Caki2 (cell line): Measurements from ENCODE around the gene PSMG4. TPM values are rescaled to one million over a fixed set of nuclear protein-coding genes. Genes with fewer than 3 reads are reported as not detected.

Experiments
- DNase-seq: peaks from one replicate; pipeline ENCODE4 v3.0.0-alpha.2; 2015; ENCODE audit warnings: low read depth
- in situ Hi-C: cut with HindIII; loops from 2 replicates; pipeline ENCODE4 v1.10.0; 2016; ENCODE audit warnings: low sequenced_read_pairs, low pct_unique_long_range_greater_than_20kb, mixed read lengths
- total RNA-seq: library from RNA; depleted of rRNA; stranded (reverse); fragments of >200 nt; shearing (Covaris generic); gene quantifications from 2 replicates; pipeline ENCODE4 v1.2.3, GENCODE V29; 2014; ENCODE audit warnings: low replicate concordance; rRNA removed

PSMG4 gene
- 53.9 and 74.5 TPM in 2 replicates for total RNA-seq

GRCh38 chr6:3258720-3259490 is at the start of gene PSMG4:
PSMG4 (plus strand) TSS chr6:3258947; CDS start chr6:3259023, 76 bp downstream.
- in situ Hi-C loops: no loop called here
- peak; percentile 77 for DNase-seq

GRCh38 chr6:3209114-3210023 is 49.4 kb upstream of the PSMG4 start:
- in situ Hi-C loops: no loop called here
- peak; percentile 97 for DNase-seq

DNA sequence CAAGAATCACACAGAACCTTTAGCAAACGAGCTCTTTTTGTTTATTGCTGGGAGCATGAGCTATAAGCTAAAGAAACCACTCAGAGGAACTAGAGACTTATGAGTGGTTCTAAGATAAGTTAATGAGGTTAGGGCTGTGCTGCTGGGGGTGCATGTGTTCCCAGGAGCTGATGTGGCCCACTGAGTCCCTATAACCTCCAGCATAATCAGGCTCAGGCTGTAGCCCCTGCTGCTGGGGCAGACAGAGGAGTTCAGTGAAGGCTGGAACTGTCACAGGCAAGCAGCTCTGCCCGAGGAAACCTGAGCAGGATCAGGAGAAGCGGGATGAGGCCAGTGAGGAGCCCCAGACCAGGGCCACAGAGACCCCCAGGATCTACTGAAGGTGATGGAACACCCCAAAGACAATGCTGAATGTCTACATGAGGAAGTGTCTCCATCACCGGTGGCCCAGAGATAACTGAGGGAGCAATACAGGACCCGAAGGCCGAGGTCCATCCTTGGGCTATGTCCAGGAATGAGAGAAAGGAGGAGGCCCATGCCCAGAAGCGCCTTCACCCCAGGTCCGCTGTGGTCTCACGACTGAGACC is 48.6 kb upstream of the PSMG4 start:
- no peak for DNase-seq
- in situ Hi-C loops: no loop called here

GRCh38 chr6:3211681-3212080 is 47.1 kb upstream of the PSMG4 start:
- in situ Hi-C loops: no loop called here
- DNase-seq: no peak

- no peak for DNase-seq
- in situ Hi-C loops: no loop called here
These were observed 46.5 kb upstream of the PSMG4 start for GRCh38 chr6:3212261-3212660.

DNA sequence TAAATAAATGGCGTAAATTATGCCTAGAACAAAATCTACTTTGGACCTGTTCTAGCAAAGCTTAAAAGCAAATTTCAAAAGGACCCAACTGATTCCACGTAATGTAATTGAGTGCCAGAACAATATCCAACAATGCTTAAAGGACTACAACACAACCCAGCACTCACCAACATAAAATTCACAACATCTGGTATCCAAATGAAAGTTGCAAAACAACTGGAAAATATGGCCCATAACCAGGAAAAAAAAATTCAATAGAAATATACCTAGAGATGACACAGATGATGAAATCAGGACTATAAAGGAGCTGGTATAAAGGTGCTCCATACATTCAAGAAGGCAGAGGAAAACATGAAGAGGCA is 45.4 kb upstream of the PSMG4 start:
- DNase-seq: no peak
- in situ Hi-C loops: no loop called here

DNA sequence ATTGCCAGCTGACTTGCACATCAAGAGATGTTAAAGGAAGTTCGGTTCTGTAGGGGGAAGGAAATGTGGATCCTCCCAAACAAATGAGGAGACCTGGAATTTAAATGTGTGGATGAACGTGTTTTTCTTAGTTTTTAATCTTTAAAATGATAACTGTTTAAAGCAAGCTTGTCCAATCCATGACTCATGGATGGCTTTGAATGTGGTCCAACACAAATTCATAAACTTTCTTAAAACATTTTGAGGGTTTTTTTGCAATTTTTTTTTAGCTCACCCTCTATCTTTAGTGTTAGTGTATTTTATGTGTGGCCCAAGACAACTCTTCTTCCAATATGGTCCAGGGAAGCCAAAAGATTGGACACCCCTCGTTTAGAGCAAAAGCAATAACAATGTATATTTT is 43.8 kb upstream of the PSMG4 start:
- in situ Hi-C loops: no loop called here
- DNase-seq: no peak

DNA sequence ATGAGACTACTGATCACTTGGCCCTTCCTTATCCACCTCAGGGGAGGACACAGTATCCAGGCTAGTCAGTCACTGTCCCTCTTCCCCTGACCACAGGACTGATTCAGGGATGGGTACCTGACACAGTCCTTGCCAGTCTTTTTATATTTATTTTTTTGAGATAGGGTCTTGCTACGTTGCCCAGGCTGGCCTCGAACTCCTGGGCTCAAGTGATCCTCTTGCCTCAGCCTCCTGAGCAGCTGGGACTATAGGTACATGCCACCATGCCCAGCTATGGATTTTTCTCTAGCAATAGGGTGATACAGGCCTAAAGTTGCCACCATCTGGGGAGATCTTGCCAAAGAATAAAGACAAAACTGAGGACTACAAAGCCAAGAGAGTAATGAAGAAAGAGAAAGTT is 41.5 kb upstream of the PSMG4 start:
- DNase-seq: no peak
- in situ Hi-C loops: no loop called here

DNA sequence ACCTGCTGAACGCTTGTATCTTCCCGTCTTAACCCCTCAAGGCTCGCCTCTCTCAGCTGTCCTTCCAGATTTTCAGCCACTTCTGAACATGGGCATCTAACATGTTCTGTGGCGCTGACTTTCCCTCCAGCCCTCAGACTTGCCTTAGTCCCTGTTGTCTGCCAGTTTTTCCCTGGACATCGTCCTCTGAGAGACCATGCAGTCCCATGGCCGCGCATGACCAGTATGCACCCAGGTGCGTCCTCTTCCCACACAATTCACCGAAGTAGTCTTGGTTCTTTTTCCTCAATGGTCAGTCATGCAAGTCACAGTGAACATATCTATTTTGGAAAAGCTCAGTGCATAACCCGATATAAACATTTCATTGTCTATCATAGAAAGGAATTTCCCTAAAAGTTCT is 40.5 kb upstream of the PSMG4 start:
- in situ Hi-C loops: no loop called here

GRCh38 chr6:3220366-3220765 is 38.4 kb upstream of the PSMG4 start:
- in situ Hi-C loops: no loop called here
- DNase-seq: no peak

More for the DNA sequence above, 40.5 kb upstream of the PSMG4 start:
- no peak for DNase-seq

DNA sequence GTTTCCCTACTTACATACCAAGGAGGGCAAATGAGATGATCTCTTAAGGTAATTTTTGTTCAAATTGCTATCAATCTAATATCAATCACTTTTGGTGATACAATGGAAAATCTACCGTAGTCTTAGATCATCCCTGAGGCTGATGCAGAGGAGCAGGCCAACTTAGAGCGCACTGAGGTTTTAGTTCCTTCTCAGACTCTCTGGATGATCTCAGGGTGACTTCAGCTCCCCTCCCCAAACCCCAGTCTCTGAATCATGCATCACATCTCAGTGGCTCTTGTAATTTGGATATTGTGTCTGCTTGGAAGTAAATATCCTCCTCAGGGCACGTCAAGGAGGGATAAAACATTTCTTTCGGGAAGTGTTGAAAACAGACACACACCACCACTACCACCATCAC is 37.2 kb upstream of the PSMG4 start:
- no peak for DNase-seq
- in situ Hi-C loops: no loop called here

DNA sequence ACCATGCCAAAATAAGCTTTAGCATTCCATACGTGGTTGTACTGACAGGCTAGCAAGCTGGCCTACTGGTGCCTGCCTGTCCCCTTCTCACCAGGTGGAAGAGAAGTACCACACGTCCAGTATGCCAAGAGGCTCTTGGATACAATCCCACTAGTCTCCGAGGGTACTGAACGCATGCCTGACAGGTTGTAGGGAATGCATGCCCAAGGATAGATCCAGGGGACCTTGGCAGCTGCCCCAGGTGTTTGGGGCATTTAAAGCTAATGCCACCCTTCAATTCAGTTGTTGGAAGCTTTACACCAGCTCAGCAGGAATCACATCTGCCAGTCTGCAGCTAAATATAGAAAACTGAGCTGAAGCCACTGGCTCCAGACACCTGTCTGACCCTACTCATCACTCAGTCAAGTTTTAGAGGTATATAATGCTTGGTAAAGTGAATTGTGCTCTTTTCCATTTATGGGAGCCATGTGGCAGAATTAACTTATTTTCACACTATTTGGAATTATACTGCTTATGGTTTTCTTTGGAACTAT is 36.2 kb upstream of the PSMG4 start:
- in situ Hi-C loops: no loop called here
- DNase-seq: no peak

GRCh38 chr6:3226042-3226441 is 32.7 kb upstream of the PSMG4 start:
- in situ Hi-C loops: no loop called here
- no peak for DNase-seq

DNA sequence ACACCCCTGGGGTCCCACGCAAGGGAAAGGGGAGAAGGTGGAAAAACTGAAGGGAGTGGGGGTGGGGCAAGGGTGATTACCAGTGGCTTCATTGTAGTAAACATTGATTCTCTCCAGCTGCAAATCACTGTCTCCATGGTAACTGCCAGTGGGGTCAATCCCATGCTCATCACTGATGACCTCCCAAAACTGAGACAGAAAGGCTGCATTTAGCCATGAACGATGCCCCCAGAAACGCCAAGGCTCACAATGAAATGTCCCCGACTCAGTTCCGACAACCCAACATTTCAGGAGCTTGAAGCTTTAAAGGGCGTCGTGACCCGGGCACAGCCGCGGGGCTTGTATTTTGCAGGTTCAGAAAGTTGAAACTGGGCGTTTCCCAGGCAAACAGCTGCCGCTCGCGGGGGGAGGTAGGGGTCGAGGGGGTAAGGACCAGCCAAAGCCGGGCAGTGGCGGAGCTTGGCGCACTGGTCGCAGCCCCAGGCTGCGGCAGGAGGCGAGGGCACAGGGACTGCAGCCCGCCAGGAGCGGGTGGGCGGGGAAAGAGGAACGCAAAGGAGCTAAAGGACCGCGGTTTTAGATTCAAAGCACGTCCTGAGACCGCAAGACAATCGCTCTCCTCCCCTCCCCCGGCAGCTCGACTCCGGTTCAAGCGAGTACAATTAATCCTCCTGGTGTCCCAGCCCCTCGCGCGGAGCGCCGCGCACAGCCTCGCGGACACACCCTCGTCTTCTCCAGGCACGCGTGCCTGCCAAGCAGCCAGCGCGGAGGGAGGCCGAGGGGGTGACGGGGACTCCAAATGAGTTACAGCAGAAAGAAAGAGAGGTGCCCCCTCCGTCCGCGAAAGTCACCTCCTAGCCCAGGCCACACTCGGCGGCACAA is 32.0 kb upstream of the PSMG4 start:
- in situ Hi-C loops: no loop called here
- no peak for DNase-seq

GRCh38 chr6:3227363-3228045 is 31.2 kb upstream of the PSMG4 start, which contains the start of gene TUBB2B:
TUBB2B (minus strand) TSS chr6:3227653; CDS start chr6:3227543, 110 bp downstream.
- in situ Hi-C loops: no loop called here
- no peak for DNase-seq

DNA sequence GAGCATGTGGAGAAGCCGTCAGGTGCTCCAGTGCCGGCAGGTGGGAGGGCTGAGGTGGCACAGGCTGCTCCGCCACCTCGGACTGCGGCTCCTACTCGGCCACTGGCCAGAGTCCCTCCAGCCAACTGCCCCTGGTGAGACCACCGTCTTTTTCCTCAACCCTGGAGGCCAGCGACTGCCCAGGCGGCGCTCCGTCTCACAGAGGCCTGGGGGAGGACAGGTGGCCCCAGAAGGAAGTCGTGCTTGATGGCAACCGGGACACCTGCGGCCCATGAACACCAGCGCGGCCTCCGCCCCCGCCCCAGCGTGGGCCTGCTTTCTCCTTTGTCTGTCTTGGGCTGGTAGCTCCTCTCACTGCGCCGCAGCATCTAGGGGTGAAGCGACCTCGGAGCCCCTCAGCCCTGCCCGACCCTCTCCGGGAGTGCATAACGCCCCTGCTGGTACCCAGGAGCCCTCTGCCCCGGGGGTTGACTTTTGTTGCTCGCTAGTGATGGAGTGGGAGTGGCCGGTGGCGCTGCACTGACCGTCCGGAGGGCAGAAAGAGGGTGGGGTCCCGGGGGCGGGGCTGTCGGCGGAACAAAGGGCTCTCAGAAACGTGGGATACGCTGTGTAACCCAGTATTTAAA is 30.6 kb upstream of the PSMG4 start:
- in situ Hi-C loops: no loop called here
- DNase-seq: no peak
